ENCODE data around the gene MMP28.

The MMP28 gene

GRCh38 chr17:35728551-35728950, 66.9 kb downstream of the MMP28 start:
- Histone ChIP-seq H3K4me3 (ENCODE audit: low read depth in 1 of 2, low read length in 2 of 2) (no peak overlapping the region), H3K9ac (ENCODE audit: low read length) (no peak overlapping the region), H3K27me3 (ENCODE audit: control insufficient read depth in 1 of 2, insufficient read depth in 2 of 2, low read length in 2 of 2) (no peaks in the 10 kb centered on the region), H3K9me3 (ENCODE audit: low read length) (no peaks in the 10 kb centered on the region), H3K27ac (ENCODE audit: low read depth, low read length) (no peak overlapping the region), H3K4me1 (ENCODE audit: insufficient read depth, low read length) (peaks cover 11% of the 10 kb centered on the region), H3K36me3 (ENCODE audit: insufficient read depth, low read length) (peaks cover 25% of the 10 kb centered on the region)

GRCh38 chr17:35727635-35728034, 67.8 kb downstream of the MMP28 start:
- H3K4me3 ChIP-seq (ENCODE audit: low read depth in 1 of 2, low read length in 2 of 2), result no peak overlapping the region
- H3K4me1 ChIP-seq (ENCODE audit: insufficient read depth, low read length), result peaks cover 11% of the 10 kb centered on the region
- H3K9ac ChIP-seq (ENCODE audit: low read length), result no peak overlapping the region
- H3K27ac ChIP-seq (ENCODE audit: low read depth, low read length), result no peak overlapping the region
- no peaks in the 10 kb centered on the region for H3K9me3 ChIP-seq (ENCODE audit: low read length)
- no peaks in the 10 kb centered on the region for H3K27me3 ChIP-seq (ENCODE audit: control insufficient read depth in 1 of 2, insufficient read depth in 2 of 2, low read length in 2 of 2)
- peaks cover 32% of the 10 kb centered on the region for H3K36me3 ChIP-seq (ENCODE audit: insufficient read depth, low read length)

GRCh38 chr17:35726953-35727460, 68.4 kb downstream of the MMP28 start:
- Histone ChIP-seq H3K9me3 (ENCODE audit: low read length) (no peaks in the 10 kb centered on the region), H3K27ac (ENCODE audit: low read depth, low read length) (no peak overlapping the region), H3K27me3 (ENCODE audit: control insufficient read depth in 1 of 2, insufficient read depth in 2 of 2, low read length in 2 of 2) (no peaks in the 10 kb centered on the region), H3K9ac (ENCODE audit: low read length) (no peak overlapping the region), H3K4me1 (ENCODE audit: insufficient read depth, low read length) (peaks cover 11% of the 10 kb centered on the region), H3K36me3 (ENCODE audit: insufficient read depth, low read length) (peaks cover 32% of the 10 kb centered on the region), H3K4me3 (ENCODE audit: low read depth in 1 of 2, low read length in 2 of 2) (no peak overlapping the region)

GRCh38 chr17:35726127-35726952, 69.1 kb downstream of the MMP28 start:
- Histone ChIP-seq H3K4me3 (ENCODE audit: low read depth in 1 of 2, low read length in 2 of 2) (no peak overlapping the region), H3K27me3 (ENCODE audit: control insufficient read depth in 1 of 2, insufficient read depth in 2 of 2, low read length in 2 of 2) (no peaks in the 10 kb centered on the region), H3K9me3 (ENCODE audit: low read length) (no peaks in the 10 kb centered on the region), H3K9ac (ENCODE audit: low read length) (no peak overlapping the region), H3K27ac (ENCODE audit: low read depth, low read length) (no peak overlapping the region), H3K36me3 (ENCODE audit: insufficient read depth, low read length) (peaks cover 36% of the 10 kb centered on the region), H3K4me1 (ENCODE audit: insufficient read depth, low read length) (peaks cover 10% of the 10 kb centered on the region)

DNA sequence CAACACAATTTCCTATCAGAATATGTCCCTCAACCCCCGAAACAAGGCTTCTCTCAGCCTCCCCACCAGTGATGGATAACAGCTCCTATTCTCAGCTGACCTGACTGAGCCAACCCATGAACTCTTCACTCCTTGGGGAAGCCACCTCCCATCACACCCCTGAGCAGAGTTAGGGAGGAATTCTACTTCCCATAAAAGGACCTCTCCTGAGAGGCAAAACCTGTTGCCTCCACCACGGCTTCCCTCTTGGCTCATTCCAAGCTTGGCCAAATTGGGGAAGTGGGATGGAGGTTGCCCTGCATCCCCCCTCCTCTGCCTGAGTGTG, 69.7 kb downstream of the MMP28 start:
- H3K9ac ChIP-seq (ENCODE audit: low read length), result no peak overlapping the region
- H3K27ac ChIP-seq (ENCODE audit: low read depth, low read length), result no peak overlapping the region
- H3K4me3 ChIP-seq (ENCODE audit: low read depth in 1 of 2, low read length in 2 of 2), result no peak overlapping the region
- no peaks in the 10 kb centered on the region for H3K27me3 ChIP-seq (ENCODE audit: control insufficient read depth in 1 of 2, insufficient read depth in 2 of 2, low read length in 2 of 2)
- H3K4me1 ChIP-seq (ENCODE audit: insufficient read depth, low read length), result peaks cover 5% of the 10 kb centered on the region
- no peaks in the 10 kb centered on the region for H3K9me3 ChIP-seq (ENCODE audit: low read length)
- H3K36me3 ChIP-seq (ENCODE audit: insufficient read depth, low read length), result peaks cover 41% of the 10 kb centered on the region

DNA sequence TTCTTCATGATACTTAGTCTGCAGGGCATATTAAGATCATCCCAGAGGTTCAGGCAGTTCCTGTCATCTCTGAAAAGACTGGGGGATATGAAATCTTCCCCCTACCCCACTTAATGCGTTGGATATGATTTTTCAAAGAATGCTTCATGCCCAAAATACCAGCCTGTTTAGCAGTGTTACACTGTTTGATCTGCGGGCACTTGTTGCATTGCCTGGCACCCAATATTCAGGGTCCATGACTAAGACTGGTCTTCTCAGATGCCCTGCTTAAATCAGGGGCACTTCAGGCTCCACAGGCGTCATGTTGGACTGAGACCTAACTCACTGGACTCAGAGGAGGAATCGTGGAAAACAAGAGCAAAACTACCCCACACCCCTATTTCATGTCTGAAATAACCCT, 70.4 kb downstream of the MMP28 start:
- H3K9ac ChIP-seq (ENCODE audit: low read length), result no peak overlapping the region
- H3K9me3 ChIP-seq (ENCODE audit: low read length), result no peaks in the 10 kb centered on the region
- peaks cover 43% of the 10 kb centered on the region for H3K36me3 ChIP-seq (ENCODE audit: insufficient read depth, low read length)
- no peaks in the 10 kb centered on the region for H3K4me1 ChIP-seq (ENCODE audit: insufficient read depth, low read length)
- no peaks in the 10 kb centered on the region for H3K27me3 ChIP-seq (ENCODE audit: control insufficient read depth in 1 of 2, insufficient read depth in 2 of 2, low read length in 2 of 2)
- no peak overlapping the region for H3K27ac ChIP-seq (ENCODE audit: low read depth, low read length)
- no peak overlapping the region for H3K4me3 ChIP-seq (ENCODE audit: low read depth in 1 of 2, low read length in 2 of 2)

DNA sequence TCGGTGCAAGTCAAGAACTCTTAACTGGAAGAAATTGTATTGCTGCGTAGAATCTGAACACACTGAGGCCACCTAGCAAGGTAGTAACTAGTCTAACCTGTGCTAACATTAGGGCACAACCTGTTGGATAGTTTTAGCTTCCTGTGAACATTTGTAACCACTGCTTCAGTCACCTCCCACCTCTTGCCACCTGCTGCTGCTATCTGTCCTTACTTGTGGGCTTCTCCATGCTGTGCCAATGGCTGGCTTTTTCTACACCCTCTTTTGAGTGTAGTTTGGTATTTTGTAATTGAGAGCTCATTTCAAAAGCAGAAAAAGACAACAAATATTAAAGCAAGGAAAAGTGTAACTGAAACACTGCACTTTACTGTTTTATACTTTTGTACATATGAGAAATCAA, 71.7 kb downstream of the MMP28 start:
- no peak overlapping the region for H3K4me3 ChIP-seq (ENCODE audit: low read depth in 1 of 2, low read length in 2 of 2)
- H3K4me1 ChIP-seq (ENCODE audit: insufficient read depth, low read length), result no peaks in the 10 kb centered on the region
- no peak overlapping the region for H3K9ac ChIP-seq (ENCODE audit: low read length)
- peaks cover 46% of the 10 kb centered on the region for H3K36me3 ChIP-seq (ENCODE audit: insufficient read depth, low read length)
- no peaks in the 10 kb centered on the region for H3K9me3 ChIP-seq (ENCODE audit: low read length)
- H3K27ac ChIP-seq (ENCODE audit: low read depth, low read length), result no peak overlapping the region
- no peaks in the 10 kb centered on the region for H3K27me3 ChIP-seq (ENCODE audit: control insufficient read depth in 1 of 2, insufficient read depth in 2 of 2, low read length in 2 of 2)

- H3K27ac ChIP-seq (ENCODE audit: low read depth, low read length), result no peak overlapping the region
- no peaks in the 10 kb centered on the region for H3K4me1 ChIP-seq (ENCODE audit: insufficient read depth, low read length)
- H3K36me3 ChIP-seq (ENCODE audit: insufficient read depth, low read length), result peaks cover 33% of the 10 kb centered on the region
- no peak overlapping the region for H3K9ac ChIP-seq (ENCODE audit: low read length)
- H3K9me3 ChIP-seq (ENCODE audit: low read length), result no peaks in the 10 kb centered on the region
- no peak overlapping the region for H3K4me3 ChIP-seq (ENCODE audit: low read depth in 1 of 2, low read length in 2 of 2)
- H3K27me3 ChIP-seq (ENCODE audit: control insufficient read depth in 1 of 2, insufficient read depth in 2 of 2, low read length in 2 of 2), result no peaks in the 10 kb centered on the region
Observed at GRCh38 chr17:35717475-35717874, 78.0 kb downstream of the MMP28 start.

- Histone ChIP-seq H3K4me3 (ENCODE audit: low read depth in 1 of 2, low read length in 2 of 2) (no peak overlapping the region), H3K27me3 (ENCODE audit: control insufficient read depth in 1 of 2, insufficient read depth in 2 of 2, low read length in 2 of 2) (no peaks in the 10 kb centered on the region), H3K36me3 (ENCODE audit: insufficient read depth, low read length) (peaks cover 33% of the 10 kb centered on the region), H3K9me3 (ENCODE audit: low read length) (no peaks in the 10 kb centered on the region), H3K27ac (ENCODE audit: low read depth, low read length) (no peak overlapping the region), H3K9ac (ENCODE audit: low read length) (no peak overlapping the region), H3K4me1 (ENCODE audit: insufficient read depth, low read length) (no peaks in the 10 kb centered on the region)
Observed at GRCh38 chr17:35716897-35717465, 78.5 kb downstream of the MMP28 start.

DNA sequence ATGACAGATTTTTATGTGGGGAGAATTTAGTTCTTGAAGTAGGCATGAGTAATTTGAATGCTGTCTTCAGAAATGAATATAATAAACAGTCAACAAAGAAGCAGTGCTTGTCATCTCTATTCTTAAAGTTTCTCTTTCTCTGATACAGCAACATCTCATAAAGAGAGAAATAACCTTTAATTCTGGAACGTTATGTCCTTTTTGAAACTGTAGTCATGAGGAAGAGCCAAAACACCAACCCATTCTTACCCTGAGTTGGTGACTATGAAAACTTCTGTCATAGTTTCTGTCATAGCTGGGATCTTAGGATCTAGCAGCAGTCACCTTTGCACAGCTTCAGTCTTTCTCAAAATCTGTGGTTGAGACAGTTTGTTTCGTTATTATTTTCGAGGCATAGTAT, 79.3 kb downstream of the MMP28 start:
- Histone ChIP-seq H3K27me3 (ENCODE audit: control insufficient read depth in 1 of 2, insufficient read depth in 2 of 2, low read length in 2 of 2) (no peaks in the 10 kb centered on the region), H3K27ac (ENCODE audit: low read depth, low read length) (no peak overlapping the region), H3K4me3 (ENCODE audit: low read depth in 1 of 2, low read length in 2 of 2) (no peak overlapping the region), H3K9me3 (ENCODE audit: low read length) (no peaks in the 10 kb centered on the region), H3K36me3 (ENCODE audit: insufficient read depth, low read length) (peaks cover 29% of the 10 kb centered on the region), H3K9ac (ENCODE audit: low read length) (no peak overlapping the region), H3K4me1 (ENCODE audit: insufficient read depth, low read length) (no peaks in the 10 kb centered on the region)
